ENCODE data around the gene RBMS1. TPM values are rescaled to one million over a fixed set of nuclear protein-coding genes. Genes with fewer than 3 reads are reported as not detected.

RBMS1 gene
- total and polyA plus RNA-seq, 2 of the 13 experiments (the other 11 are each of a cell fraction or from before 2014, with no cell fraction given): 55.5 to 110 TPM

- H3K4me1 ChIP-seq (ENCODE audit: insufficient read depth, low read length): peaks cover 52% of the 10 kb centered on the region
- TF ChIP-seq TBL1XR1 (IDR thresholded peaks at IDR 0.05; ENCODE audit: borderline replicate concordance, low read length, partially characterized antibody): no peak
- TF ChIP-seq, protein P1, sequence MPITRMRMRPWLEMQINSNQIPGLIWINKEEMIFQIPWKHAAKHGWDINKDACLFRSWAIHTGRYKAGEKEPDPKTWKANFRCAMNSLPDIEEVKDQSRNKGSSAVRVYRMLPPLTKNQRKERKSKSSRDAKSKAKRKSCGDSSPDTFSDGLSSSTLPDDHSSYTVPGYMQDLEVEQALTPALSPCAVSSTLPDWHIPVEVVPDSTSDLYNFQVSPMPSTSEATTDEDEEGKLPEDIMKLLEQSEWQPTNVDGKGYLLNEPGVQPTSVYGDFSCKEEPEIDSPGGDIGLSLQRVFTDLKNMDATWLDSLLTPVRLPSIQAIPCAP (CRISPR knock-in tag; IDR thresholded peaks at IDR 0.05; ENCODE audit: low read depth): no peak
- TF ChIP-seq, protein P2, sequence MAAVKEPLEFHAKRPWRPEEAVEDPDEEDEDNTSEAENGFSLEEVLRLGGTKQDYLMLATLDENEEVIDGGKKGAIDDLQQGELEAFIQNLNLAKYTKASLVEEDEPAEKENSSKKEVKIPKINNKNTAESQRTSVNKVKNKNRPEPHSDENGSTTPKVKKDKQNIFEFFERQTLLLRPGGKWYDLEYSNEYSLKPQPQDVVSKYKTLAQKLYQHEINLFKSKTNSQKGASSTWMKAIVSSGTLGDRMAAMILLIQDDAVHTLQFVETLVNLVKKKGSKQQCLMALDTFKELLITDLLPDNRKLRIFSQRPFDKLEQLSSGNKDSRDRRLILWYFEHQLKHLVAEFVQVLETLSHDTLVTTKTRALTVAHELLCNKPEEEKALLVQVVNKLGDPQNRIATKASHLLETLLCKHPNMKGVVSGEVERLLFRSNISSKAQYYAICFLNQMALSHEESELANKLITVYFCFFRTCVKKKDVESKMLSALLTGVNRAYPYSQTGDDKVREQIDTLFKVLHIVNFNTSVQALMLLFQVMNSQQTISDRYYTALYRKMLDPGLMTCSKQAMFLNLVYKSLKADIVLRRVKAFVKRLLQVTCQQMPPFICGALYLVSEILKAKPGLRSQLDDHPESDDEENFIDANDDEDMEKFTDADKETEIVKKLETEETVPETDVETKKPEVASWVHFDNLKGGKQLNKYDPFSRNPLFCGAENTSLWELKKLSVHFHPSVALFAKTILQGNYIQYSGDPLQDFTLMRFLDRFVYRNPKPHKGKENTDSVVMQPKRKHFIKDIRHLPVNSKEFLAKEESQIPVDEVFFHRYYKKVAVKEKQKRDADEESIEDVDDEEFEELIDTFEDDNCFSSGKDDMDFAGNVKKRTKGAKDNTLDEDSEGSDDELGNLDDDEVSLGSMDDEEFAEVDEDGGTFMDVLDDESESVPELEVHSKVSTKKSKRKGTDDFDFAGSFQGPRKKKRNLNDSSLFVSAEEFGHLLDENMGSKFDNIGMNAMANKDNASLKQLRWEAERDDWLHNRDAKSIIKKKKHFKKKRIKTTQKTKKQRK (IDR thresholded peaks at IDR 0.05; ENCODE audit: low read length): no peak
- TF ChIP-seq, protein P3, sequence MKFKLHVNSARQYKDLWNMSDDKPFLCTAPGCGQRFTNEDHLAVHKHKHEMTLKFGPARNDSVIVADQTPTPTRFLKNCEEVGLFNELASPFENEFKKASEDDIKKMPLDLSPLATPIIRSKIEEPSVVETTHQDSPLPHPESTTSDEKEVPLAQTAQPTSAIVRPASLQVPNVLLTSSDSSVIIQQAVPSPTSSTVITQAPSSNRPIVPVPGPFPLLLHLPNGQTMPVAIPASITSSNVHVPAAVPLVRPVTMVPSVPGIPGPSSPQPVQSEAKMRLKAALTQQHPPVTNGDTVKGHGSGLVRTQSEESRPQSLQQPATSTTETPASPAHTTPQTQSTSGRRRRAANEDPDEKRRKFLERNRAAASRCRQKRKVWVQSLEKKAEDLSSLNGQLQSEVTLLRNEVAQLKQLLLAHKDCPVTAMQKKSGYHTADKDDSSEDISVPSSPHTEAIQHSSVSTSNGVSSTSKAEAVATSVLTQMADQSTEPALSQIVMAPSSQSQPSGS (CRISPR knock-in tag; IDR thresholded peaks at IDR 0.05): no peak
- no peak for TF ChIP-seq ZNF572 (CRISPR knock-in tag; IDR thresholded peaks at IDR 0.05)
- no peak for TF ChIP-seq HCFC1 (IDR thresholded peaks at IDR 0.05; ENCODE audit: low read depth, low read length)
- no peak for TF ChIP-seq ZC3H4 (CRISPR knock-in tag; IDR thresholded peaks at IDR 0.05; ENCODE audit: borderline replicate concordance)
- no peak overlapping the region for H3K9ac ChIP-seq (ENCODE audit: insufficient read depth, low read depth, low read length)
- POLR2A ChIA-PET: interaction anchor here (1.1 kb wide), 1 partner anchor 17 kb away, joined by 4 read pairs; no protein-coding TSS in a partner anchor
- no peaks in the 10 kb centered on the region for H3K79me2 ChIP-seq (ENCODE audit: insufficient read depth, low read length)
- H4K20me1 ChIP-seq (ENCODE audit: insufficient read depth, low read length): no peaks in the 10 kb centered on the region
- no peaks in the 10 kb centered on the region for H3K27me3 ChIP-seq (ENCODE audit: control insufficient read depth in 1 of 2, insufficient read depth in 2 of 2, low read length in 2 of 2)
- BruUV-seq (replicated peaks): no TSS peak
- no peak for FAIRE-seq
- no peak for DNase-seq (ENCODE audit: low spot score)
- in situ Hi-C loops (cut with HindIII; ENCODE audit: extremely low pct_ligation_motif_present, low pct_unique_long_range_greater_than_20kb): no loop called here
- ATAC-seq: no peak
- no peak overlapping the region for H2AFZ ChIP-seq (ENCODE audit: low read length)
- intact Hi-C loops (cut with micrococcal nuclease; ENCODE audit: unreplicated experiment): no loop called here
- WGBS (ENCODE audit: low lambda C conversion rate): 41% methylated on average over 3 of the region's 3 CpGs
- H3K36me3 ChIP-seq (replicated peaks in 1 of 2; ENCODE audit: control insufficient read depth in 1 of 2, insufficient read depth in 2 of 2, low read length in 2 of 2): no peaks in the 10 kb centered on the region
- H3K4me2 ChIP-seq (ENCODE audit: low read depth, low read length): no peak overlapping the region
- no peak overlapping the region for H3K4me3 ChIP-seq (replicated peaks in 1 of 3; ENCODE audit: insufficient read depth in 1 of 3, low read depth in 2 of 3, low read length in 3 of 3)
- CTCF ChIA-PET (ENCODE audit: low intra/inter-chr PET ratio, low total read pairs): no interaction called here
- no peak overlapping the region for H3K27ac ChIP-seq (ENCODE audit: extremely low read length, insufficient read depth, low read length)
- no peaks in the 10 kb centered on the region for H3K9me3 ChIP-seq (ENCODE audit: low read length)
These were observed 269.1 kb downstream of the RBMS1 start for GRCh38 chr2:160224507-160224906.

All from HepG2 (cell line).